Fibroblast of villous mesenchyme (primary cell): Measurements from ENCODE around the gene TTC28. TPM values are rescaled to one million over a fixed set of nuclear protein-coding genes. Genes with fewer than 3 reads are reported as not detected.
A peak's percentile ranks its signal among the peaks of the same experiment; 100 is the strongest.

Experiments
- DNase-seq: peaks from one replicate; pipeline ENCODE4 v3.0.0-alpha.2; 2010; ENCODE audit warnings: low read depth
- H3K4me3 ChIP-seq: 2 replicates; pipeline ENCODE4 v1.5.1; 2011; ENCODE audit warnings: low read depth, mild to moderate bottlenecking, low read length
- CTCF ChIP-seq: IDR thresholded peaks from 2 replicates; pipeline ENCODE4 v1.5.1; 2012; ENCODE audit warnings: low read depth, mild to moderate bottlenecking, low read length; ENCODE audit not compliant: insufficient read depth
- total RNA-seq: library from RNA; depleted of rRNA; stranded (reverse); fragments of >200 nt; gene quantifications from 2 replicates; pipeline ENCODE4 v1.2.3, GENCODE V29; 2012

TTC28 gene
- total RNA-seq, 1 donor, result 23.3 TPM

GRCh38 chr22:27987557-27987956 is 692.1 kb downstream of the TTC28 start:
- peak; percentile 68 for DNase-seq

GRCh38 chr22:27986937-27987336 is 692.7 kb downstream of the TTC28 start:
- no peak for DNase-seq
- TF ChIP-seq CTCF, result no peak
- H3K4me3 ChIP-seq, result no peak overlapping the region

More at GRCh38 chr22:27987557-27987956, 692.1 kb downstream of the TTC28 start:
- TF ChIP-seq CTCF, result no peak
- H3K4me3 ChIP-seq, result no peak overlapping the region

- DNase-seq, result no peak
- TF ChIP-seq CTCF, result no peak
- no peak overlapping the region for H3K4me3 ChIP-seq
These were observed 693.2 kb downstream of the TTC28 start for GRCh38 chr22:27986459-27986858.

- H3K4me3 ChIP-seq, result no peak overlapping the region
- no peak for DNase-seq
- no peak for TF ChIP-seq CTCF
These were observed 694.0 kb downstream of the TTC28 start for GRCh38 chr22:27985323-27986275.

- no peak overlapping the region for H3K4me3 ChIP-seq
- no peak for DNase-seq
- TF ChIP-seq CTCF, result no peak
These were observed 694.9 kb downstream of the TTC28 start for GRCh38 chr22:27984723-27985122.

- H3K4me3 ChIP-seq, result no peak overlapping the region
- DNase-seq, result no peak
- no peak for TF ChIP-seq CTCF
These were observed 695.5 kb downstream of the TTC28 start for GRCh38 chr22:27984001-27984695.
